GM23248 (cell line): ENCODE results near the gene GALNT10.

ENCODE experiments used
- EZH2 ChIP-seq: fragments of 200-600 bp; sonication (generic); IDR thresholded peaks from 2 replicates; pipeline ENCODE4 v1.6.1; 2018; ENCODE audit warnings: antibody characterized with exemption, mild to moderate bottlenecking; ENCODE audit not compliant: insufficient read depth, poor library complexity, severe bottlenecking
- EZH2phosphoT487 ChIP-seq: fragments of 200-600 bp; sonication (generic); IDR thresholded peaks from 2 replicates; pipeline ENCODE4 v1.6.1; 2018; ENCODE audit warnings: antibody characterized with exemption, moderate library complexity, mild to moderate bottlenecking, low read depth; ENCODE audit not compliant: insufficient read depth

GRCh38 chr5:154364771-154365170, 174.2 kb downstream of the GALNT10 start:
- TF ChIP-seq EZH2phosphoT487, result no peak
- no peak for TF ChIP-seq EZH2
